Measurements from ENCODE around the gene ELP4. TPM values are rescaled to one million over a fixed set of nuclear protein-coding genes. Genes with fewer than 3 reads are reported as not detected.

The ELP4 gene
- total RNA-seq, 1 donor from 2014 or later = 23.4 TPM

- H3K9me3 Mint-ChIP-seq (ENCODE audit: low read depth) = peaks cover 6% of the 10 kb centered on the region
- no peaks in the 10 kb centered on the region for H3K27me3 Mint-ChIP-seq
- H3K27ac Mint-ChIP-seq = no peak overlapping the region
- DNase-seq (ENCODE audit: low spot score, unreplicated experiment) = no peak
- H3K4me1 Mint-ChIP-seq (ENCODE audit: low read depth) = peaks cover 3% of the 10 kb centered on the region
- peaks cover 8% of the 10 kb centered on the region for H3K36me3 Mint-ChIP-seq (ENCODE audit: insufficient read depth)
- H3K4me3 Mint-ChIP-seq (ENCODE audit: low read depth) = no peak overlapping the region
- no peak for TF ChIP-seq CTCF (IDR thresholded peaks at IDR 0.05; ENCODE audit: unreplicated experiment)
Observed at GRCh38 chr11:31608995-31609394, 99.4 kb downstream of the ELP4 start.

GRCh38 chr11:31610544-31610943 is 101.0 kb downstream of the ELP4 start:
- Mint-ChIP-seq H3K27ac (no peak overlapping the region), H3K27me3 (no peaks in the 10 kb centered on the region), H3K9me3 (ENCODE audit: low read depth) (peaks cover 6% of the 10 kb centered on the region), H3K4me3 (ENCODE audit: low read depth) (no peak overlapping the region), H3K4me1 (ENCODE audit: low read depth) (no peaks in the 10 kb centered on the region), H3K36me3 (ENCODE audit: insufficient read depth) (peaks cover 8% of the 10 kb centered on the region)
- DNase-seq (ENCODE audit: low spot score, unreplicated experiment) = no peak
- no peak for TF ChIP-seq CTCF (IDR thresholded peaks at IDR 0.05; ENCODE audit: unreplicated experiment)

GRCh38 chr11:31617246-31617645 is 107.7 kb downstream of the ELP4 start:
- no peaks in the 10 kb centered on the region for H3K27me3 Mint-ChIP-seq
- H3K27ac Mint-ChIP-seq = no peak overlapping the region
- no peak for DNase-seq (ENCODE audit: low spot score, unreplicated experiment)
- no peaks in the 10 kb centered on the region for H3K36me3 Mint-ChIP-seq (ENCODE audit: insufficient read depth)
- H3K9me3 Mint-ChIP-seq (ENCODE audit: low read depth) = no peaks in the 10 kb centered on the region
- no peak for TF ChIP-seq CTCF (IDR thresholded peaks at IDR 0.05; ENCODE audit: unreplicated experiment)
- H3K4me3 Mint-ChIP-seq (ENCODE audit: low read depth) = no peak overlapping the region
- H3K4me1 Mint-ChIP-seq (ENCODE audit: low read depth) = no peaks in the 10 kb centered on the region

- H3K9me3 Mint-ChIP-seq (ENCODE audit: low read depth) = no peaks in the 10 kb centered on the region
- H3K36me3 Mint-ChIP-seq (ENCODE audit: insufficient read depth) = no peaks in the 10 kb centered on the region
- H3K4me1 Mint-ChIP-seq (ENCODE audit: low read depth) = no peaks in the 10 kb centered on the region
- DNase-seq (ENCODE audit: low spot score, unreplicated experiment) = no peak
- no peaks in the 10 kb centered on the region for H3K27me3 Mint-ChIP-seq
- no peak overlapping the region for H3K4me3 Mint-ChIP-seq (ENCODE audit: low read depth)
- no peak overlapping the region for H3K27ac Mint-ChIP-seq
- no peak for TF ChIP-seq CTCF (IDR thresholded peaks at IDR 0.05; ENCODE audit: unreplicated experiment)
Observed at GRCh38 chr11:31619980-31620379, 110.4 kb downstream of the ELP4 start.

GRCh38 chr11:31620434-31620833 is 110.9 kb downstream of the ELP4 start:
- Mint-ChIP-seq H3K4me3 (ENCODE audit: low read depth) (no peak overlapping the region), H3K9me3 (ENCODE audit: low read depth) (no peaks in the 10 kb centered on the region), H3K27ac (no peak overlapping the region), H3K27me3 (no peaks in the 10 kb centered on the region), H3K4me1 (ENCODE audit: low read depth) (no peaks in the 10 kb centered on the region), H3K36me3 (ENCODE audit: insufficient read depth) (no peaks in the 10 kb centered on the region)
- no peak for DNase-seq (ENCODE audit: low spot score, unreplicated experiment)
- no peak for TF ChIP-seq CTCF (IDR thresholded peaks at IDR 0.05; ENCODE audit: unreplicated experiment)

Data from progenitor cell of endocrine pancreas (in vitro differentiated cells).